Heart left ventricle (tissue), 16 donors: ENCODE results near the gene ANKZF1. TPM values are rescaled to one million over a fixed set of nuclear protein-coding genes. Genes with fewer than 3 reads are reported as not detected.

Experiments used
- ATAC-seq, 4 donors: fragments of 200-7000 bp; cut with Tn5 transposase; one replicate each; pipeline ENCODE4 v1.9.1; 2020 to 2022; ENCODE audit warnings: moderate library complexity in 4 of 4, mild to moderate bottlenecking in 3 of 4, moderate number of reproducible peaks in 1 of 4
- DNase-seq, 5 donors: peaks; one replicate each; pipeline ENCODE4 v3.0.0-alpha.2; 2020
- H3K27ac ChIP-seq, 12 donors: fragments of 200-600 bp; sonication (generic) in 4 of 12; one replicate each; pipeline versions ENCODE4 v1.5.0 to v1.8.0; 2016 to 2022; ENCODE audit warnings: mild to moderate bottlenecking in 2 of 12
- H3K27me3 ChIP-seq, 9 donors: fragments of 200-600 bp; sonication (generic) in 2 of 9; one replicate each; pipeline versions ENCODE4 v1.5.1 to v1.8.0; 2016 to 2022; ENCODE audit warnings: mild to moderate bottlenecking in 3 of 9
- H3K36me3 ChIP-seq, 9 donors: fragments of 200-600 bp; sonication (generic) in 2 of 9; one replicate each; pipeline versions ENCODE4 v1.5.0 to v1.8.0; 2018 to 2022; ENCODE audit warnings: mild to moderate bottlenecking in 2 of 9
- H3K4me1 ChIP-seq, 12 donors: fragments of 200-600 bp; sonication (generic) in 4 of 12; one replicate each; pipeline versions ENCODE4 v1.5.0 to v1.8.0; 2016 to 2022; ENCODE audit warnings: mild to moderate bottlenecking in 3 of 12
- H3K4me3 ChIP-seq, 12 donors: fragments of 200-600 bp; sonication (generic) in 4 of 12; one replicate each; pipeline versions ENCODE4 v1.5.0 to v1.8.0; 2017 to 2022; ENCODE audit warnings: mild to moderate bottlenecking in 9 of 12, moderate library complexity in 4 of 12
- H3K9me3 ChIP-seq, 12 donors: fragments of 200-600 bp; sonication (generic) in 4 of 12; one replicate each; pipeline versions ENCODE4 v1.5.0 to v1.8.0; 2016 to 2022; ENCODE audit warnings: mild to moderate bottlenecking in 1 of 12
- CTCF ChIP-seq, 12 donors: fragments of 200-600 bp; sonication (generic) in 4 of 12; IDR thresholded peaks; one replicate each; pipeline versions ENCODE4 v1.5.0 to v1.8.0; 2018 to 2022; ENCODE audit warnings: antibody characterized with exemption in 12 of 12, mild to moderate bottlenecking in 5 of 12
- POLR2A ChIP-seq, 2 donors: fragments of 450-650 bp; IDR thresholded peaks; one replicate each; pipeline ENCODE4 v1.6.1; 2017; ENCODE audit warnings: antibody characterized with exemption in 2 of 2, mild to moderate bottlenecking in 2 of 2, moderate library complexity in 2 of 2
- WGBS, 4 donors: extraction: QIAGEN DNeasy Blood & Tissue Kit in 2 of 4; methylation state at CpG; one replicate each; pipeline versions ENCODE4 v1.1.5 to v1.1.7; 2013 to 2018; 5-methylcytosine and 5-hydroxymethylcytosine counted together
- intact Hi-C, 10 donors: fragments of 100-400 bp; cut with DNase I; formaldehyde crosslinking; loops; one replicate each; pipeline versions ENCODE4 v1.11.1 to v1.14.2; 2022
- polyA plus RNA-seq, 2 donors: library from polyadenylated mRNA; stranded (reverse); fragments of 200-250 nt; gene quantifications; one replicate each; pipeline ENCODE4 v1.2.3, GENCODE V29; 2013
- total RNA-seq, 9 donors: library from RNA; depleted of rRNA in 2 of 9; stranded (reverse); fragments of >200 nt in 2 of 9; fragmentation: NEBNext Ultra II Directional in 3 of 9; extraction: Animal tissue kit (Norgen Biotek cat#: 25700) in 3 of 9; gene quantifications; one replicate each; pipeline versions ENCODE4 v1.1.0 to v1.2.4, GENCODE V29; 2016 to 2023
- donor health status: ischemic (EF 13 %, LVEDD 7.1; RV severe dilation, severe dysfunction).
- donor health status: healthy with polysubstance abuse.
- donor health status: DM: no; HTN: yes; CAD: no.
- donor health status: DM: no; HTN: no; CAD: no.
- donor health status: ischemic (EF 25% LVEDD 6.9; RV normal size, moderate dysfunction).
- donor health status: ischemic (EF 25% LVEDD 5.7; RV mildly dilated, moderate dysfunction).
- donor health status: healthy.
- donor health status: DM: yes; HTN: yes; CAD: no.
- donor health status: ischemic (EF 35%, LVEDD 5.7; RV mildly dilated, moderate dysfunction).
- donor health status: nonischemic (EF 11% LVEDD 7.7; RV severe dilation, severe dysfunction).
- donor health status: DM: yes; HTN: yes; CAD: no.
- donor health status: PGD.
- donor health status: ischemic (EF 29% LVEDD 5.4; RV normal size, mild dysfunction).
- donor health status: nonischemic (EF 23%, LVEDD 6.1; RV moderate dilation, normal function).

ANKZF1 gene
- total and polyA plus RNA-seq, 11 donors: 14.0 to 36.8 (median 26.3) TPM

- ATAC-seq (no peak), DNase-seq (peak in 2 of 5 donors; percentile 40 to 43)
- intact Hi-C loops: loop anchor here in 1 of 10 donors (10.0 kb wide), 1 partner anchor 51 kb away; no protein-coding TSS in a partner anchor
- H3K27ac ChIP-seq: peak overlapping the region in 1 of 12 donors; percentile 4
- 38 to 48% (median 46%) methylated on average over 28 of the region's 28 CpGs for WGBS, 4 donors
- no peaks in the 10 kb centered on the region for H3K9me3 ChIP-seq
- peaks cover 0 to 30% (median 21%) of the 10 kb centered on the region in 9 donors for H3K36me3 ChIP-seq
- TF ChIP-seq CTCF (IDR thresholded peaks at IDR 0.05): no peak
- no peak for TF ChIP-seq POLR2A (IDR thresholded peaks at IDR 0.05)
- H3K4me1 ChIP-seq: peaks cover 0 to 34% (median 15%) of the 10 kb centered on the region in 12 donors
- peak overlapping the region in 6 of 12 donors; percentile 12 to 49 (median 30) for H3K4me3 ChIP-seq
- H3K27me3 ChIP-seq: no peaks in the 10 kb centered on the region
Measured at GRCh38 chr2:219243291-219243761, 13.7 kb downstream of the ANKZF1 start.

GRCh38 chr2:219244789-219245147 is 15.2 kb downstream of the ANKZF1 start:
- no peaks in the 10 kb centered on the region for H3K9me3 ChIP-seq
- intact Hi-C loops: loop anchor here in 4 of 10 donors (1.0 to 10.0 kb wide), 4 partner anchors 15 to 50 kb away; partner anchors contain the start of genes ANKZF1 (in 1 of the 4), ATG9A (in 1 of the 4) and DNAJB2 (in 1 of the 4)
- no peak for DNase-seq
- H3K27ac ChIP-seq: peak overlapping the region; percentile 77 to 98 (median 93)
- H3K4me1 ChIP-seq: peaks cover 5 to 49% (median 27%) of the 10 kb centered on the region in 12 donors
- peak overlapping the region; percentile 67 to 95 (median 84) for H3K4me3 ChIP-seq
- H3K36me3 ChIP-seq: peaks cover 0 to 26% (median 17%) of the 10 kb centered on the region in 9 donors
- 31 to 46% (median 43%) methylated on average over 6 of the region's 6 CpGs for WGBS, 4 donors
- H3K27me3 ChIP-seq: no peaks in the 10 kb centered on the region
- ATAC-seq: no peak
- TF ChIP-seq CTCF (IDR thresholded peaks at IDR 0.05): no peak
- no peak for TF ChIP-seq POLR2A (IDR thresholded peaks at IDR 0.05)

- peak; percentile 85 to 95 (median 95) for ATAC-seq
- no peaks in the 10 kb centered on the region for H3K27me3 ChIP-seq
- peaks cover 0 to 30% (median 20%) of the 10 kb centered on the region in 9 donors for H3K36me3 ChIP-seq
- DNase-seq: peak; percentile 94 to 97 (median 95)
- intact Hi-C loops: loop anchor here in 4 of 10 donors (1.0 to 10.0 kb wide), 4 partner anchors 16 to 49 kb away; partner anchors contain the start of genes ANKZF1 (in 1 of the 4), ATG9A (in 1 of the 4) and DNAJB2 (in 1 of the 4)
- peaks cover 6 to 54% (median 33%) of the 10 kb centered on the region in 12 donors for H3K4me1 ChIP-seq
- 0 to 1% (median 0%) methylated on average over 23 to 46 of the region's 46 CpGs for WGBS, 4 donors
- no peaks in the 10 kb centered on the region for H3K9me3 ChIP-seq
- TF ChIP-seq CTCF (IDR thresholded peaks at IDR 0.05) (no peak), POLR2A (IDR thresholded peaks at IDR 0.05) (peak in 1 of 2 donors; percentile 80)
- peak within 1 kb of the TSS; percentile 67 to 95 (median 84) for H3K4me3 ChIP-seq
- peak within 1 kb of the TSS; percentile 77 to 98 (median 93) for H3K27ac ChIP-seq
Measured at GRCh38 chr2:219245148-219245898, 15.7 kb downstream of the ANKZF1 start, which contains the start of the genes GLB1L and STK16. TSS of gene GLB1L (minus strand) at chr2:219245444. CDS start at chr2:219243573, 1,871 bp downstream. TSS of gene STK16 (plus strand) at chr2:219245479. CDS start at chr2:219246000, 521 bp downstream.

GRCh38 chr2:219245899-219246230 is 16.3 kb downstream of the ANKZF1 start:
- no peak for TF ChIP-seq CTCF (IDR thresholded peaks at IDR 0.05)
- TF ChIP-seq POLR2A (IDR thresholded peaks at IDR 0.05): no peak
- ATAC-seq: no peak
- Histone ChIP-seq H3K27ac (peak overlapping the region; percentile 77 to 98 (median 93)), H3K9me3 (no peaks in the 10 kb centered on the region), H3K36me3 (peaks cover 0 to 35% (median 24%) of the 10 kb centered on the region in 9 donors), H3K4me1 (peaks cover 6 to 60% (median 36%) of the 10 kb centered on the region in 12 donors), H3K4me3 (peak overlapping the region; percentile 67 to 95 (median 84)), H3K27me3 (no peaks in the 10 kb centered on the region)
- no peak for DNase-seq
- intact Hi-C loops: loop anchor here in 4 of 10 donors (1.0 to 10.0 kb wide), 5 partner anchors 17 to 49 kb away; partner anchors contain the start of genes ZFAND2B (in 2 of the 4), ANKZF1 (in 1 of the 4), ATG9A (in 1 of the 4) and DNAJB2 (in 1 of the 4)
- 14 to 18% (median 17%) methylated on average over 6 to 10 of the region's 10 CpGs for WGBS, 4 donors
